ENCODE data around the gene SCARB1. TPM values are rescaled to one million over a fixed set of nuclear protein-coding genes. Genes with fewer than 3 reads are reported as not detected.
A peak's percentile ranks its signal among the peaks of the same experiment; 100 is the strongest.

The SCARB1 gene
- total RNA-seq, 1 donor: 9.4 TPM

GRCh38 chr12:124742111-124742510, 121.6 kb downstream of the SCARB1 start:
- H3K4me2 ChIP-seq (ENCODE audit: insufficient read depth, low read length): no peak overlapping the region
- no peaks in the 10 kb centered on the region for H3K79me2 ChIP-seq (ENCODE audit: insufficient read depth, low read length)
- no peak overlapping the region for H3K4me3 ChIP-seq (ENCODE audit: insufficient read depth, low read length)
- H3K4me1 ChIP-seq (ENCODE audit: insufficient read depth, low read length): peaks cover 25% of the 10 kb centered on the region
- no peaks in the 10 kb centered on the region for H3K27me3 ChIP-seq (ENCODE audit: insufficient read depth, low read length)
- DNase-seq (ENCODE audit: insufficient read length, low spot score, missing footprints): peak; percentile 4
- H3K27ac ChIP-seq (ENCODE audit: low read depth, low read length): no peak overlapping the region
- peaks cover 8% of the 10 kb centered on the region for H3K9me3 ChIP-seq (ENCODE audit: low read depth, low read length)
- TF ChIP-seq CTCF (IDR thresholded peaks at IDR 0.05; ENCODE audit: extremely low read depth, low read depth, low read length): no peak
- peaks cover under 1% of the 10 kb centered on the region for H4K20me1 ChIP-seq (ENCODE audit: insufficient read depth, low read length)
- H3K36me3 ChIP-seq (ENCODE audit: insufficient read depth, low read length): no peaks in the 10 kb centered on the region
- H2AFZ ChIP-seq (ENCODE audit: low read length): no peak overlapping the region

DNA sequence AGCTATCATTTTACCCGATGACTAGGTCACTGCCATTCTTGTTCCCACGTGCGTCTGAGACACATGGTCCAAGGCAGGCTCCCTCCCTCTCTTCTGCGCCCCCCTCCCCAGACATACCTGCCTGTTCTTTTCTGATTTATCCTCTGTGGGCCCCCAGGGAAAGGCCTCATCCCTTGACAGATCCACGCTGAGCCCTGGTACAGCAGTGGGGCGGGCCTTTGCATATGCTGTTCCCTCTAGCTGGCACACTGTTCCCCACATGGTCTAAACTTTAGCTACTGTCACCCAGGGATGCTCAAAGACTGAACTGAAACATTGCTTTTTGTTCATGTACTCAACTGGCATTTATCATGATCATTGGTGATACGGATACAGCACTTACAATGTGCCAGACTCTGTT, 122.5 kb downstream of the SCARB1 start:
- Histone ChIP-seq H3K36me3 (ENCODE audit: insufficient read depth, low read length) (no peaks in the 10 kb centered on the region), H2AFZ (ENCODE audit: low read length) (no peak overlapping the region), H3K4me3 (ENCODE audit: insufficient read depth, low read length) (no peak overlapping the region), H3K79me2 (ENCODE audit: insufficient read depth, low read length) (no peaks in the 10 kb centered on the region), H3K9me3 (ENCODE audit: low read depth, low read length) (peaks cover 8% of the 10 kb centered on the region), H3K27ac (ENCODE audit: low read depth, low read length) (no peak overlapping the region), H3K27me3 (ENCODE audit: insufficient read depth, low read length) (no peaks in the 10 kb centered on the region), H3K4me2 (ENCODE audit: insufficient read depth, low read length) (peak overlapping the region; percentile 47), H3K4me1 (ENCODE audit: insufficient read depth, low read length) (peaks cover 16% of the 10 kb centered on the region), H4K20me1 (ENCODE audit: insufficient read depth, low read length) (no peaks in the 10 kb centered on the region)
- TF ChIP-seq CTCF (IDR thresholded peaks at IDR 0.05; ENCODE audit: extremely low read depth, low read depth, low read length): no peak
- peak; percentile 80 for DNase-seq (ENCODE audit: insufficient read length, low spot score, missing footprints)

GRCh38 chr12:124740691-124741137, 123.0 kb downstream of the SCARB1 start:
- H3K9me3 ChIP-seq (ENCODE audit: low read depth, low read length): peaks cover 8% of the 10 kb centered on the region
- H3K27me3 ChIP-seq (ENCODE audit: insufficient read depth, low read length): no peaks in the 10 kb centered on the region
- H3K4me2 ChIP-seq (ENCODE audit: insufficient read depth, low read length): peak overlapping the region; percentile 47
- H2AFZ ChIP-seq (ENCODE audit: low read length): peak overlapping the region; percentile 53
- H3K79me2 ChIP-seq (ENCODE audit: insufficient read depth, low read length): no peaks in the 10 kb centered on the region
- DNase-seq (ENCODE audit: insufficient read length, low spot score, missing footprints): peak; percentile 94
- no peak overlapping the region for H3K27ac ChIP-seq (ENCODE audit: low read depth, low read length)
- H4K20me1 ChIP-seq (ENCODE audit: insufficient read depth, low read length): no peaks in the 10 kb centered on the region
- no peaks in the 10 kb centered on the region for H3K36me3 ChIP-seq (ENCODE audit: insufficient read depth, low read length)
- no peak for TF ChIP-seq CTCF (IDR thresholded peaks at IDR 0.05; ENCODE audit: extremely low read depth, low read depth, low read length)
- peaks cover 12% of the 10 kb centered on the region for H3K4me1 ChIP-seq (ENCODE audit: insufficient read depth, low read length)
- no peak overlapping the region for H3K4me3 ChIP-seq (ENCODE audit: insufficient read depth, low read length)

- DNase-seq (ENCODE audit: insufficient read length, low spot score, missing footprints): peak; percentile 74
- no peak overlapping the region for H3K4me3 ChIP-seq (ENCODE audit: insufficient read depth, low read length)
- H2AFZ ChIP-seq (ENCODE audit: low read length): no peak overlapping the region
- no peak overlapping the region for H3K4me2 ChIP-seq (ENCODE audit: insufficient read depth, low read length)
- no peaks in the 10 kb centered on the region for H3K27me3 ChIP-seq (ENCODE audit: insufficient read depth, low read length)
- peaks cover 8% of the 10 kb centered on the region for H3K9me3 ChIP-seq (ENCODE audit: low read depth, low read length)
- H4K20me1 ChIP-seq (ENCODE audit: insufficient read depth, low read length): no peaks in the 10 kb centered on the region
- no peak for TF ChIP-seq CTCF (IDR thresholded peaks at IDR 0.05; ENCODE audit: extremely low read depth, low read depth, low read length)
- no peaks in the 10 kb centered on the region for H3K36me3 ChIP-seq (ENCODE audit: insufficient read depth, low read length)
- no peak overlapping the region for H3K27ac ChIP-seq (ENCODE audit: low read depth, low read length)
- H3K4me1 ChIP-seq (ENCODE audit: insufficient read depth, low read length): peaks cover 8% of the 10 kb centered on the region
- H3K79me2 ChIP-seq (ENCODE audit: insufficient read depth, low read length): no peaks in the 10 kb centered on the region
These were observed 123.6 kb downstream of the SCARB1 start for GRCh38 chr12:124739953-124740561.

Measured in osteoblast (primary cell).